Peyer's patch (tissue), 4 donors: Measurements from ENCODE around the gene BLMH.

ENCODE experiments used
- CTCF ChIP-seq, 6 experiments: fragments of 450-650 bp in 4 of 6; fragments of 200-600 bp in 2 of 6; sonication (generic) in 1 of 6; IDR thresholded peaks; one replicate each; pipeline ENCODE4 v1.5.1; 2017 to 2019; ENCODE audit warnings: antibody characterized with exemption in 6 of 6, mild to moderate bottlenecking in 3 of 6, moderate library complexity in 1 of 6
- POLR2A ChIP-seq, 2 donors: fragments of 450-650 bp; IDR thresholded peaks; one replicate each; pipeline ENCODE4 v1.5.1; 2017; ENCODE audit warnings: antibody characterized with exemption in 2 of 2, mild to moderate bottlenecking in 2 of 2, moderate library complexity in 2 of 2

GRCh38 chr17:30271102-30271501 lies 20.6 kb downstream of the BLMH start:
- TF ChIP-seq CTCF (IDR thresholded peaks at IDR 0.05) (no peak), POLR2A (IDR thresholded peaks at IDR 0.05) (no peak)
